Thyroid gland (tissue), 4 donors: ENCODE data around the gene CACNA1H. TPM values are rescaled to one million over a fixed set of nuclear protein-coding genes. Genes with fewer than 3 reads are reported as not detected.

Source experiments
- DNase-seq, 2 donors: peaks; one replicate each; pipeline ENCODE4 v3.0.0-alpha.2; 2019
- H3K27ac ChIP-seq, 3 donors: fragments of 200-600 bp; sonication (generic); 1 replicate in 2 of 3; 2 replicates in 1 of 3; pipeline ENCODE4 v1.5.1; 2016 to 2019; ENCODE audit warnings: mild to moderate bottlenecking in 1 of 3, moderate library complexity in 1 of 3
- H3K27me3 ChIP-seq: fragments of 200-600 bp; sonication (generic); one replicate; pipeline ENCODE4 v1.5.1; 2019
- H3K36me3 ChIP-seq, 2 donors: fragments of 200-600 bp; sonication (generic); one replicate each; pipeline ENCODE4 v1.5.1; 2016 to 2019
- H3K4me1 ChIP-seq, 2 donors: fragments of 200-600 bp; sonication (generic); one replicate each; pipeline ENCODE4 v1.5.1; 2017 to 2019
- H3K4me3 ChIP-seq, 3 donors: fragments of 200-600 bp; sonication (generic); replicated peaks in 1 of 3; 1 replicate in 2 of 3; 2 replicates in 1 of 3; pipeline ENCODE4 v1.5.1; 2016; ENCODE audit warnings: mild to moderate bottlenecking in 1 of 3
- H3K9me3 ChIP-seq: fragments of 200-600 bp; sonication (generic); one replicate; pipeline ENCODE4 v1.5.1; 2017
- CTCF ChIP-seq, 6 experiments: fragments of 200-600 bp in 3 of 6; fragments of 450-650 bp in 3 of 6; sonication (generic) in 3 of 6; IDR thresholded peaks; one replicate each; pipeline ENCODE4 v1.5.1; 2016 to 2019; ENCODE audit warnings: antibody characterized with exemption in 6 of 6, mild to moderate bottlenecking in 2 of 6, inconsistent platforms in 1 of 6, moderate library complexity in 1 of 6
- POLR2A ChIP-seq, 2 donors: fragments of 450-650 bp; IDR thresholded peaks; one replicate each; pipeline ENCODE4 v1.6.1; 2017; ENCODE audit warnings: antibody characterized with exemption in 2 of 2, mild to moderate bottlenecking in 2 of 2, moderate library complexity in 1 of 2
- WGBS, 2 donors: methylation state at CpG; one replicate each; pipeline ENCODE4 v1.1.5; 2017; 5-methylcytosine and 5-hydroxymethylcytosine counted together
- intact Hi-C: fragments of 100-400 bp; cut with DNase I; formaldehyde crosslinking; loops from one replicate; pipeline ENCODE4 v1.15.1; 2023
- total RNA-seq, 4 donors: library from RNA; depleted of rRNA; stranded (reverse); fragments of >200 nt; gene quantifications; one replicate each; pipeline ENCODE4 v1.2.3, GENCODE V29; 2016

The CACNA1H gene
- total RNA-seq, 4 donors from 2014 or later = 8.4 to 12.4 (median 9.3) TPM

- no peak for DNase-seq
- Histone ChIP-seq H3K36me3 (no peaks in the 10 kb centered on the region), H3K9me3 (no peaks in the 10 kb centered on the region), H3K4me3 (no peak overlapping the region), H3K4me1 (peaks cover 4 to 5% of the 10 kb centered on the region in 2 donors), H3K27ac (no peak overlapping the region), H3K27me3 (no peaks in the 10 kb centered on the region)
- intact Hi-C loops = loop anchor here (2.0 to 10.0 kb wide), 2 partner anchors 87 to 489 kb away; partner anchors contain the start of gene FBXL16
- WGBS, 2 donors = 36 to 86% methylated on average over 3 to 8 of the region's 29 CpGs
- TF ChIP-seq POLR2A (IDR thresholded peaks at IDR 0.05) (no peak), CTCF (IDR thresholded peaks at IDR 0.05) (no peak)
These were observed 41.1 kb downstream of the CACNA1H start for GRCh38 chr16:1193825-1194581.

GRCh38 chr16:1194665-1195392 is 41.9 kb downstream of the CACNA1H start:
- H3K36me3 ChIP-seq = no peaks in the 10 kb centered on the region
- DNase-seq = peak; percentile 21 to 34
- TF ChIP-seq POLR2A (IDR thresholded peaks at IDR 0.05) (no peak), CTCF (IDR thresholded peaks at IDR 0.05) (peak; percentile 70 to 93 (median 84))
- no peaks in the 10 kb centered on the region for H3K9me3 ChIP-seq
- H3K27ac ChIP-seq = no peak overlapping the region
- no peaks in the 10 kb centered on the region for H3K27me3 ChIP-seq
- 49 to 57% methylated on average over 20 to 21 of the region's 61 CpGs for WGBS, 2 donors
- intact Hi-C loops = loop anchor here (2.0 to 10.0 kb wide), 2 partner anchors 88 to 490 kb away; partner anchors contain the start of gene FBXL16
- H3K4me3 ChIP-seq = no peak overlapping the region
- peaks cover 4 to 5% of the 10 kb centered on the region in 2 donors for H3K4me1 ChIP-seq

- peaks cover 4 to 5% of the 10 kb centered on the region in 2 donors for H3K4me1 ChIP-seq
- WGBS, 2 donors = 79 to 83% methylated on average over 8 to 11 of the region's 14 CpGs
- no peaks in the 10 kb centered on the region for H3K9me3 ChIP-seq
- no peak overlapping the region for H3K27ac ChIP-seq
- no peak for DNase-seq
- intact Hi-C loops = loop anchor here (2.0 to 10.0 kb wide), 2 partner anchors 89 to 491 kb away; partner anchors contain the start of gene FBXL16
- TF ChIP-seq POLR2A (IDR thresholded peaks at IDR 0.05) = no peak
- TF ChIP-seq CTCF (IDR thresholded peaks at IDR 0.05) = no peak
- no peaks in the 10 kb centered on the region for H3K36me3 ChIP-seq
- no peak overlapping the region for H3K4me3 ChIP-seq
- H3K27me3 ChIP-seq = no peaks in the 10 kb centered on the region
These were observed 42.4 kb downstream of the CACNA1H start for GRCh38 chr16:1195393-1195666.

GRCh38 chr16:1196494-1196893 is 43.6 kb downstream of the CACNA1H start:
- no peak for DNase-seq
- Histone ChIP-seq H3K36me3 (no peaks in the 10 kb centered on the region), H3K4me3 (no peak overlapping the region), H3K9me3 (no peaks in the 10 kb centered on the region), H3K4me1 (peaks cover 4 to 5% of the 10 kb centered on the region in 2 donors), H3K27me3 (no peaks in the 10 kb centered on the region), H3K27ac (no peak overlapping the region)
- intact Hi-C loops = loop anchor here (10.0 kb wide), 1 partner anchor 492 kb away; the partner anchor contains the start of gene FBXL16
- 77 to 81% methylated on average over 6 to 11 of the region's 11 CpGs for WGBS, 2 donors
- TF ChIP-seq CTCF (IDR thresholded peaks at IDR 0.05) (no peak), POLR2A (IDR thresholded peaks at IDR 0.05) (no peak)
